Medulla oblongata (tissue), 1 donor: ENCODE data around the gene STS.

Experiments used
- DNase-seq: peaks from one replicate; pipeline ENCODE4 v3.0.0-alpha.2; 2015; ENCODE audit errors: extremely low spot score

Gene STS

DNA sequence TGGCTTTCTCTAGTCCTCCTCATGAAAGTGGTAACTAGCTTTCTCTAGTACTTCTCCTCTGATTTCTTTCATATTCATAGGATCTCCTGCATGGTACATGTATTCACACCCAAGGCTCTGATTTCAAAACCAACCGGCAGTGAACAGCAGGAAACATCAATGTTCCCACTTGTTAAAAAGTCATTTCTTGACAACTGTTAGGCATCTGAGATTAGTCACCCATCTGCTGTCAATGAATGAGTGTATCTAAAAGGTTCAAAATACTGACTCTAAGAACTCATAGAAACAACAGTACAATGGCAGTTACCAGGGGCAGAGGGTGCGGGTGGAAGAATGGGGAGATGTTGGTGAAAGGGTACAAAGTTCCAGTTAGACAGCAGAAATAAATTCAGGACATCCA is 31.9 kb downstream of the STS start:
- DNase-seq: no peak

DNA sequence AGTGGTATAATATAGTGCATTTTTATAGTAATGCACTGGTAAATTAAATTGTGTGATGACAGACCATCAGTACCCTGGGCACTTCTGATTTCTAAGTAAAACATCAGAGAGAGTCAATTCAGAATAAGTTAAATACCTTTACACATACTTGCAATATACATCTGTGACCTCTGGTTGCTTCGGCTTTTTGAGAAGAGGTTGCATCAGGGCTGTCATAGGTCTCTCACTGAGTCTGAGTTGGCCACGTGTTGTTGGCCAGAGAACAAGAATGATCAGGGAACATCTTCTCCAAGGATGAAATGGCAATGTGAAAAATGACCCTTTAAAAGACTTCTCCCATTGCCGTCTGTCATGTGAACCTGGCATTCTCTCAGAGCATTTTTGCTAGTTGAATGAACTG is 37.3 kb downstream of the STS start:
- DNase-seq: no peak

DNA sequence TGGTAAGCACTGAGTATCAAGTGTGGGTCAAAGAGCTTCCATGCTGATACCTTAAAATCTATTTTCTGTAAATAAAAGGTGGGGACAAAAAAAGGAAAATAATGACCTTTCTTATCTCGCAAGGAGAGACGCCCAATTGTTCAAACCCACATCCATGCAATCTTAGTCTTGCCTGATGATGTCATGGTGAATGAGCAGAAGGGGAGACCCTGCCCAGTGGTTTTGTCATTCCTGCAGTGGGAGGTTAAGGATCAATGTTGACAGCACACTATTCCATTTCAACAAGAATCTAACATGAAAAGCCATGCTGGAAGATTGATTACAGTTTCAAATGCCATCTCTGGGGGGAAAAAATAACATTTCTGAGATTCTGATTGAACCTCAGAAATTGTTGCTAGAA is 41.2 kb downstream of the STS start:
- no peak for DNase-seq

DNA sequence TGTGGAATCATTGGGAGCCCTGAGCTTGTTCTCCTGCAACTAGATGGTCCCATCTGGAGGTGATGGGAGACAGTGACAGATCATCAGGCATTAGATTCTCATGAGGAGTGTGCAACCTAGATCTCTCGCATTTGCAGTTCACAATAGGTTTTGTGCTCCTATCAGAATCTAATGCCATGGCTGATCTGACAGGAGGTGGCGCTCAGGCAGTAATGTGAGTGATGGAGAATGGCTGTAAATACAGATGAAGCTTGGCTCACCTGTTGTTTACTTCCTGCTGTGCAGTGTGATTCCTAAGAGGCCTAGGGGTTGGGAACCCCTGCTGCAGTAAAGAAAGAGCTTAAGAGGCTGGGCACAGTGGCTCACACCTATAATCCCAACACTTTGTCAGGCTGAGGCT is 42.6 kb downstream of the STS start:
- no peak for DNase-seq

DNA sequence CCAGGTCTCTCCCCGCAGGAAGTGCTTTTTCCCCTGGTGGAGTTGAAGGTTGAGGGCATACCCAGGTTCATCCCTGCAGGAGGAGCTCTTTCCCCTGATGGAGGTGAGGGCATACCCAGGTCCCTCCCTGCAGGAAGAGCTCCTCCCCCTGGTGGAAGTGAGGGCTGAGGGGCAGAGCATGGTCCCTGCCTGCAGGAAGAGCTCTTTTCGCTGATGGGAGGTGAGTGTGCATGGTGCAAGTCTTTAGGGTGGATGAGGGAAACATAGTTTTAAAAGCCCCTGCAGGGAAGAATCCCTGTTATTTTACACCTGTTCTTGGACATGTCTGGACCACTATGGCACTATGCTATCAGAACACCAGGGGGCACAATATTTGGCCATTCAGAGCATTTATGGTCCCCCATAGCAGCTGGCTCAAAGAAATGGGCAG is 44.2 kb downstream of the STS start:
- DNase-seq: no peak

DNA sequence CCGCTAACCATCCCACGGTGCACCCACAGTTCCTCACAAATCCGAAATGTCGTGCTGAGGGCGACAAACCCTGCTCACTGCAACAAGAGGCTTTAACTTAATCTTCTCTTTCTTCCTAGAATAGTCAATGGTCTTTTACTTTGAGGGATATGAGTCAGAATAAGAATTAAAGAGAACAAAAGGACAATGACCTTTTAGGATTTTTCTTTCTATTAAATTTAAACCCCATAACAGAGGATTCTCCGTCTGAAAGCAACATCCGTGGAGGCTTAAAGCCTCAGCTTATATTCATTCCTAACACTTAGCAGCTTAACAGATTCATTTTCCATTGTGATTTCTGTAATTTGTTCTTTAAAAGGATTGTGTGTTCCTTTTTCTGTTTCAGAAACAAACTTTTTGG is 45.4 kb downstream of the STS start:
- no peak for DNase-seq

DNA sequence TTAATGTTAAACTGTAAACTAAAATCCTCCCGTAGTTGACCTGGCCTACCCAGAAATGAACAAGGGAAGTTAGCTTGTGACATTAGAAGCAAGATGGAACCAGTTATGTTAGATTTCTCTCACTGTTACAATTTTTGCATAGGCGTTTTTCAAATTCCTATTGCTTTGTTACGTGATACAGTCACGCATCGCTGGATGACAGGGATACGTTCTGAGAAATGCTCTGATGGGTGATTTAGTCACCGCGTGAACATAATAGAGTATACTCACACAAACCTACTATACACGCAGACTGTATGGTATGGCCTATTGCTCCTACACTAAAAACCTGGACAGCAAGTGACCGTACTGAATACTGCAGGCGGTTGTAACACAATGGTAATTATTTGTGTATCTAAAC is 47.1 kb downstream of the STS start:
- no peak for DNase-seq
